Activated CD8-positive, alpha-beta memory T cell treated with anti-CD3 and anti-CD28 coated beads, Interleukin-2, amount 50 U/mL, for 48 hours (primary cell): ENCODE results near the gene GABRA5.
"Not testable (repeated sequence)": the region's sequence is repeated elsewhere in the genome, so short reads cannot be mapped to it uniquely, and the experiment has no call there.

ENCODE experiments used
- DNase-seq: peaks from one replicate; pipeline ENCODE4 v3.0.0-alpha.2; 2020

Gene GABRA5

DNA sequence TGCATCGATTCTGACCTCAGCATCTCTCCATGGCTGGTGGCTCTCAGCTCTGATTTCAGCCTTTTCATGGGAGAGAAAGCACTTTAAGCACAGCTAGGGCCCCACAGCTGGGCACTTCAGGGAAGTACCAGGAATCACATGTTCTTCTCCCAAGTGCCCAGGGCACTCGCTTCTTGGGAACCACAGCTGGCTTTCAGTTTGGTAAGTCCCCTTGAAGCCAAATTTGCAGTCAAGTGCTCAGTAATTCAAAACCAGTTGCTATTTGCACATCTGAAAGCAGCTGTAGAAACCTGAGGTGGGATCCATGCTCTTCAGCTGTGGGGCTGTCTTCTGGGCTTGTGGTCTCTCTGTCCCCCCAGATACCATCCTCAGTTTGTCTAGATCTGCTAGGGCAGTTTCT is 12.8 kb downstream of the GABRA5 start:
- DNase-seq: no peak

DNA sequence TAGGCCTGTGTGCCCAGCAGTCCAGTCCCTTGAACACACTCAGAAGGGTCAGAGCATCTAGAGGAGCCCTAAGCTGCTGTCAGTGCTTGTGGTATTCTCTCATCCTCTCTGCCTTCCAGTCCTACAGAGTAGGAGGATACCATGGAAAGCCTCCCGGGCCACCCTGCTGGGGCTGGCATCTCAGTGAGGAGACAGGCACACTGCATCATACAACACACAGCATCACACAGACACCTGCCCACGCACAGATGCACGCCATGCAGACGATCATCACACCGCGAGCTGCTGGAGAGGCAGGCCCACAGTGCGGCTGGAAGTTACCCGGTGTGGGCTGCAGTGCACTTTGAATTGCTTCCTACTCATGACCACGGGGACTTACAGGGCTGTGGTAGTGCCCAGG is 15.2 kb downstream of the GABRA5 start:
- DNase-seq: no peak

DNA sequence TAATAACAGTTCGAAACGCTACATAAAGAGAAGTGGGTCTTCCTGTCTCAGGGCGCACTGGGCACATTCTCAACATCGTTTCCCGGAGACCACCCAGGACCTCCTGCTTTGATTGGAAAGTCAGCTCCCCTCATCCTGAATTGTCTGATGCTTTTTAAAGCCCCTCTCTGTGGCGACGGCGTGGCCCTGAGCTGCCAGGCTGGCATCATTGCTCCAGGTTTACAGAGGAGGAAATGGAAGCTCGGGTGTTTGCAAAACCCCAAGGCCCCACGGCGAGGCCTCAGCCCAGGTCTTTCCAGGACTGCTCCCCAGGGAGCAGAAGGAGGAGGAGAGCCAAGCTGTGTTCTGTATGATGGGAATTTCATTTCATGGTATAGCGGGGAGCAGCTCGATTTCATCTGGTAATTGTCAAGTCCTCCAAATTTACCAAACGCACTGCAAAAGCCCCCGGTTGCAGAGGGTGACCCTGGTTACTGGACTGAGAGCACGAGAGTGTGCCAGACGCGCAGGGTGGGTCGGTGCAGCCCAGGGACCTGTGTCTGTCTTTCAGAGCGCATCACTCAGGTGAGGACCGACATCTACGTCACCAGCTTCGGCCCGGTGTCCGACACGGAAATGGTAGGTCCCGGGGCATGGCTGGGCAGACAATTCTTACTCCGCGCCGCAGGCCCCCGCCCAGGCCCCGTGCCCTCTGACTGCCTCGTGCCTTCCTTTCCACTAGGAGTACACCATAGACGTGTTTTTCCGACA is 15.9 kb downstream of the GABRA5 start:
- DNase-seq: no peak

DNA sequence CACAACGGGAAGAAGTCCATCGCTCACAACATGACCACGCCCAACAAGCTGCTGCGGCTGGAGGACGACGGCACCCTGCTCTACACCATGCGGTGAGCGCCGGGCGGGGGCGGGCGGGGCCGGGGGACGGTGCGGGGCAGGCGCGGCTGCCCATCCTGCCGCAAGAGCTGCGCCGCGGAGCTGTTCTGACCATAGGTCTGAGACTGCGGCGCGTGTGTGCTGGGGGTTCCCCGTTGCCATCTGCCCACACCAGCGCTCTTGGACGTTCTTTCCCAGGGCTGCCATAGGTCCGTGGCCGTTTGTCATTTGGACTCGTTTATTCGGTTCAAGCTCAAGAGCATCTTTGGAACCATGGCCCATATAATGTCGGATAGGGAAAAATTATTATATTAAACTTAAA is 16.6 kb downstream of the GABRA5 start:
- no peak for DNase-seq

DNA sequence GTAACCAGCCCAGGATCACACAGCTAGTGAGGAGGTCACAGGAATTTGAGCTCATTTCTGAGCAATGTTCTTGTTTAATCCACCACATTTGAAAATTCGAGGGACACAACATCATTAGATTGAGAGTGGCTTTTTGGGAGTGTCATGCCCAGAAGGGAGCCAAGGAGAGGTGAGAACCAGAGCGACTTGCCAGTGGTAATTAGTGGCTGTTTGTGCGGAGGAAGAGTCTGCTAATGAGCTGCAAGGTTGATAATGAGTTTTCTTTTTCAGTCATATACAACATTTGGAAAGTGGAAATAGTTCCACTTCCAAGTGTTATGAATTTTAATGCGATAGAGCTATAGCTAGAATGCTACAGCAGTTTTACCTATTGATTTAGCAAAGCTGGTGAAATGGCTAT is 19.7 kb downstream of the GABRA5 start:
- no peak for DNase-seq

DNA sequence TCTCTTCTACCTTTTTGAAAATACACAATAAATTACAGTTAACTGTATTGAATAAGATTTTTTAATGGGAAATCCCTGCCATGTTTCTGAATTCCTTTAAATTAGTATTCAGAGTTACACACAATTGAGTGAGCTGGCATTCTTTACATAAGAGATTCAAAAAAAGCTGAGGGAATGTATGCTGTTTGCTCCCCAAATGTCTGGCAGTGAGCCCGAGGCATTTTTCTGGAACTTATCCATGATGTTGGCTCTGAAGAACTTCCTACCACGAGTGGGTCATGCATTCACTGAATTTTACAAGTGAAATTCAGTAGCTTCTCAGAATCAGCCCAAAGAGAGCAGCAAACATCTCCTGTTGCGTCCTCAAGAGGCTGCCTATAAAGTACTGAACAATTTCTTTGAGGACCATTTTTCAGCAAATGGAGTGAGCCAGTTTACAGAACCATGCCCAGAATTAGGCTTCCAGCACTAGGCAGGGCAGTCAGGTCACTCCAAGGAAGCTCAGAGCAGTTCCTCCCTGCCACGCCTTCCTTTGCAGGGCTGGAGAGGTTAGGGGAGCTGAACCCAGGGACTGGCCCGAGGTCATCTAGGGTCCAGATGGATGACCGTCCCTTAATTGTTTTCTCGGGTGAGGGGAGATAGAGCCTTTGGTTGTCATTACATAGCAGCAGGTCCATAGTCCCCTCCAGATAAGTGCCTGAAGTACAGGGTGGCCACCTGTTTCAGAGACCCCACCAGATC is 21.2 kb downstream of the GABRA5 start:
- DNase-seq: no peak

DNA sequence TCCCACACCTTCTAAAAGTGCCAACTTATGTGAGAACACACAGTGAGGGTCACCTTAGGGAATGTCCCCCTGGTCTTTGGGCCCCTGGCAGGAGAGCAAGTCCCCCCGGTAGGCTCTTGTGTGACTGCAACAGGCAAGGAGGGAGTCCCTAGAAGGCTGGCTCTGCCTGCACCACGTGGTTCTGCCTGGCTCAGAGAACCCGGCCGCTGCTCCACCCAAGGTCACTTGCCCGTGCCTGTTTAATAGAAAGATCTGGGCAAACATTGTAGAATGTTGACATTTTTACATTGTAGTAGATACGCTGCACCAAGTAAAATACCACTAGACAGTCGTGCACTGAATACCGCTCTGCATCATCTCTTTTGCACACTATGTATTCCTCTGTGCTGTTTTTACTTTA is 21.9 kb downstream of the GABRA5 start:
- no peak for DNase-seq

DNA sequence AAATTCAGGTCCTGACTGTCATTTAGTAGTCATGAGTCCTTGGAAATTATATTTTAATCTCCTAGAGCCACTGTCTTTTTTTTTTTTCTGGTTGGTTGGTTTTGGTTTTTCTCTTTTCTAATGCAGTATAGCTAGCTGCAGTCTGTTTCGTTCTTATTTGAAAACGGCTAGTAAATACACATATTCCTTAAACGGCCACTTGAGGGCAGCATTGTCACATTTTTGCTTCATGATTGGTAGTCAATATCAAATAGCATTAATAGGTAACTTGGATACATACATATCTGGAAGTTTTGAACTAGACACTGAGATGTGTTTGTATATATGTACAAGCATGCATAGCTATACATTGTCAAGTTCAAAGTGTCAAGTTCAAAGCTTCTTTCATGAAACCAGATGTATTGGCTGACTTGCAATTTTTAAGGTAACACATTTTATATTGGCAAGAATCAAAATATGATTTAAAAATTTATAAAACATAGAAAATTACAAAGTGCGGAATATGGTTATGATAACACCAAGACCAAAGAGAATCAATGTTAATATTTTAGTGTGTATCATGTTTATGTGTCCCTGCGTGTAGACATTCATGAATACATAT is 22.5 kb downstream of the GABRA5 start:
- peak; percentile 71 for DNase-seq

DNA sequence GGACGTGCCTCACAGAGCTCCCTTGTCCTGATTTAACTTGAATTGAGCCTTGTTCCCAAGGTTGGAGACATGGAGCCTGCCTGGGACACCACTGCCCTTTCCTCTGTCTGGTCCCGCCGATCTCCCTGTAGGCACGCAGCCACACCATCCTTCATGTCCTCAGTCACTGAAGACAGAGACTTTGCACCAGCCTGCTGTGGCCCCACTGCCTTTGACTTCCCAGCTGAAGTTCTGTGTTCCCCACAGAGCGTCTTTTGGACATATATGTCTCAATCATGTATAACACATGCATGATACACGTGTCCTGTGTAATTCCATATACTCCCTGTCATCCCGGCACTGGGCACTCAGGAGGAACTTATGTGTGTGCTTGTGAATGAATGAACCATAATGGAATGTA is 23.6 kb downstream of the GABRA5 start:
- DNase-seq: no peak

DNA sequence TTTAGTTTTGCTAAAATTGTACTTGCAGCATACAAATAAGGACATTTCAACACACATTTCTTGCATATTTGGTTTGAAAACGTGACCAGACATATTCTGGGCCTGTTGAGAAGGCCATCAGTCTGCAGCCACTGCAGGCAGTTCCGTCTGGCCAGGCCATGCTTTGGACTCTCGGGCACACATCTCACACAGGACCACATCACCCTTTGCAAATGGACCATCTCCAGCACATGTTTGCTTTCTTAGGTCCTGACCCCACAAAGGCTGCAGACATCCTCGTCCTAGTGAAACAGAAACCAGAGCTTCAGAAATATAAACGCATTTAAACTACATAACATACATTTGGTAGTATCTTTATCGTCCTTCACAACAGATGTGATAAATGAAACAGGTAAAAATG is 24.1 kb downstream of the GABRA5 start:
- DNase-seq: no peak

DNA sequence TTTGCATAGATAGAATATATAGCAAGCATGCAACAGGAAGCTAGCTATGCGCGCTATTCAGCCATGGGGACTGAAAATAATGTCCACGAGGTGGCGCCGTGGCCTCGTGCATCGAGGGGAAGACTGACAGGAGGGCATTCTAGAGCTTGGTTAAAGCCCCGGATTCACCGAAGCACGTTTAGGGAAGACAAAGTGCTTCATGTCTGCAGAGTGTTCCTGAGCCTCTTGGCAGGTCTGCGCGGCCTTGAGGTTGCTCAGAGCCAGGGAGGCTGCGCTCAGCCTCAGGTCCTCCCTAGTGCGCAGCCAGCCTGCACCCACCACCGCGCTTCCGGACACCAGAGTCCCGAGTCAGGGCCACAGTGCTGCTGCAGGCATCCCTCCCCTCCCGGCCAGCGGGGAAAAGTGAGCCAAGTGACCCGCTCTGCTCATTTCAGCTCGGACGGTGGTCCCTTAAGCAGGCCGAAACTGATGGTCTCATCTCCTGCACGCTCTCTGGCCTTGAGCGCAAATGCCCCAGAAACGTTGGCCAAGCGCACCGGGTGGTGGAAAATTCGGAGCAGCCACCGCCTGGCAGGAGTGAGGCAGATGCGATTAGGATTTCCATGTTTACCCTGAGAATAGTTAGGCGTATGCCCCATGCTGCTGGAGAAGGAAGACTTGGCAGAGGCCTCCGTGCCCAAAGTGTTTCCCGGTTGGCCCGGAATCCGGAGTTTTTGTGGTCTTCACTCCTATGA is 24.8 kb downstream of the GABRA5 start:
- DNase-seq: peak; percentile 82

DNA sequence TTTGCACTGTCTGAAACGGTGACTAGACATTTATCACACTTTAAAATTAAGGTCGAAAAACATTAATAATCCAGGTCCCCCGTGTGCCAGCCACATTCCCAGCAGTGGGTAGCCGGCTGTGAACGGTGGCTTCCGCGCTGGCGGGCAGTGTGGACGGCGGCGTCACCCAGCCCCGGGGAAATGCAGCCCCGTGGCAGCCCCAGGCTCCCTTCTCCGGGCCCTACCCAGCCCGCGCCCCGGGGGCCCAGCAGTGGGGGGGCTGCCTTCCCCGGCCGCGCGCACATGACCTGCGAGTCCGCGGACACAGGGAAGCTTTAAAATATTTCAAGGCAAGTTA is 25.3 kb downstream of the GABRA5 start:
- no peak for DNase-seq

DNA sequence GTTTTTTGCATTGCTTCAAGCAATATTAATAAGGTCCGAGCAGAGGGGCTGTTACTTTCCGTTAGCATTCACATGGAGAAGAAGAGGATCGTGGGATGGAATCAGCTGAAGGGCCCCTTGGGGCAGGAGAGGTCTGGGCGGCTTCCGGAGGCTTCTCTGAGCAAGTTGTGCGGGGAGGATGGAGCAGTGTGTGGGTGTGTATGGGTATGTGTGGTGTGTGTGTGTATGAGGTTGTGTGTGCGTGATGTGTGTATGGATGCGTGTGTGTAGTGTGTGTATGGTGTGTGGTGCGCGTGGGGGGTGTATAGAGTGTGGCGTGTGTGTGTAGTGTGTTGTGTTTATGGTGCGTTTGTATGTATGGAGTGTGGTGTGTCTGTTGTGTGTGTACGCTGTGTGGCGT is 25.8 kb downstream of the GABRA5 start:
- DNase-seq: no peak

DNA sequence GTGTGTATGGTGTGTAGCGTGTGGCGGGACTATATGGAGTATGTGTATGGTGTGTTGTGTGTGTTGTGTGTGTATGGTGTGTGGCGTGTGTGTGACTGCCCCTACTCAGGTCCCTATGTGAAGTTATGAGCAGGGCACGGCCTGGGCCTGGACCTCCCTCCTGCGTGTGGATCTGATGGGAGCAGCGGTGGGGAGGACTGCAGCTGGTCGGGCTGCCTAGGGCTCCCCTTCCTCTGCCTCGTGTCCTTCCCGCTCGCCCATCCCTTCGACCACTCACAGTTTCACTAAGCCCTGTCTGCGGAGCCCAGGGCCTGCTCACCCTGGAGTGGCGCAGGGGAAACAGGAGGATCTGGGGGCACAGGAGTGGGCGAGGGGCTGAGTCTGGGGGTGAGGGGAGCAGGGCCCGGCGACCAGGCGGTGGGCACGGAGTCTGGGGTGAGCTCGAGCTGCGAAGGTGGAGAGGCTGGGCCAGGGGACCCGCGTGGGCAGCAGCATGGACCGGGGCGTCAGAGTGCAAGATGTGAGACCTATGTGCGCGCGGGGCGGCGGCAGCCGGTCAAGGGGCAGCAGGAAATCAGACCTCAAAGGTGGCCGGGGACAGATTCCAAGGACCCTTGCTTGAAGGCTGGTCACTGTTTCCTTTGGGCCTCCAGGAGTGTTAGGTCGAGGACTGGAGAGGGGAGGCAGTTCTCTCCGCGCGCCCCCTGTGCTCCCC is 26.6 kb downstream of the GABRA5 start:
- no peak for DNase-seq

DNA sequence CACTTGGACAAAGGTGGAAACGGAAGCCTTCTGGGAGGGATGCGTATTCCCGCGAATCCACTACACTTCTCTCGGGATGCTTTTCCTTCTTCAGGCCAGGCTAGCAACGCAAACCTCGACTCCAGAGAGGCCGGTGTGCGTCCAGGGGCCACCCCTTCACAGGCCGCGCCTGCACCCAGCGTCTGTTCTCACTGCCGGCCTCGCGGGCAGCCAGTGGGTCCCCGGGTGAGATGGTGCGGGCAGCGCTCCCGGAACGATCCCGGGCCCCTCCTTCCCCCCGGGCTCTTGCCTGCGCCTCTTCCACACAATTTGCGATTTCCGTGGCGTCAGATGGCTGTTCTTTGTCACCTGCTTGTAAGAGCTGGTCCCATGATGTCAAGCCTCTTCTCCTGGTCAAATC is 27.3 kb downstream of the GABRA5 start:
- DNase-seq: no peak

DNA sequence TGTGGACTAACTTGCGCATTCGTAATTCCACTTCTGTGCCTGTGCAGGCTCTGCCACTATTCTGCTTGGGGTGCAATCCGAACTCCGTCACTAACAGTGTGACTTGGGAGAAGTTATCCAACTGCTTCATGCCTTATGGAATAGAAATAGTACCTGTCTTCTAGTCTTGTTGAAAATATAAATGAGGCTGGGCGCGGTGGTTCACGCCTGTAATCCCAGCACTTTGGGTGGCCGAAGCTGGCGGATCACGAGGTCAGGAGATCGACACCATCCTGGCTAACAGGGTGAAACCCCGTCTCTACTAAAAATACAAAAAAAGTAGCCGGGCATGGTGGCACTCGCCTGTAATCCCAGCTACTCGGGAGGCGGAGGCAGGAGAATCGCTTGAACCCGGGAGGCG is 28.5 kb downstream of the GABRA5 start:
- DNase-seq: not testable (repeated sequence)

DNA sequence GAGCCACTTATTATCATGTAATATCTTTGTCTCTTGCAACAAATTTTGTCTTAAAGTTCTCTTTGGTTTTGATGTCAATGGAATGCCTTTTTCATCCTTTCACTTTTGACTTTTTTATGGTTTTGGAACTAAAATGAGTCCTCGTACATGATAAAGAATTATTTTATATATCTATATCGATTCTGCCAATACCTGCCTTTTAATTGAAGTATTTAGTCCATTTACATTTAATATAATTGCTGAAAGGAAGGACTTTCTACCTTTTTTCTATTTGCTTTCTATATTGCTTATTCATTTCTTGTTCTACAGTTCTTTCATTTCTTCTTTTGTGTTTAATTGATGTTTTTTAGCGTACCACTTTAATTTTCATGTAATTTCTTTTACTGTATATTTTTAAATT is 32.8 kb downstream of the GABRA5 start:
- no peak for DNase-seq

DNA sequence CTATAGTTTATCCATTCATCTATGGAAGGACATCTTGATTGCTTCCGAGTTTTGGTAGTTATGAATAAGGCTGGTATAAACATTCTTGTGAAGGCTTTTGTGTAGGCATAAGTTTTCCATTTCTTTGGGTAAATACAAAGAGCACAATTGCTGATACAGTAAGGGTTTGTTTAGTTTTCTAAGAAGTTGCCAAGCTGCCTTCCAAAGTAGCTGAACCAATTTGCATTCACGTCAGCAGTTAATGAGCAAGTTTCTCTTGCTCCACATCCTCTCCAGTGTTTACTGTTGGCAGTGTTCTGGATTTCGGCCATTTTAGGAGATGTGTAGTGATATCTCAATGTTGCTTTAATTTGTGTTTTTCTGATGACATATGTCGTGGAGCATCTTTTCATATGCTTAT is 34.2 kb downstream of the GABRA5 start:
- no peak for DNase-seq

DNA sequence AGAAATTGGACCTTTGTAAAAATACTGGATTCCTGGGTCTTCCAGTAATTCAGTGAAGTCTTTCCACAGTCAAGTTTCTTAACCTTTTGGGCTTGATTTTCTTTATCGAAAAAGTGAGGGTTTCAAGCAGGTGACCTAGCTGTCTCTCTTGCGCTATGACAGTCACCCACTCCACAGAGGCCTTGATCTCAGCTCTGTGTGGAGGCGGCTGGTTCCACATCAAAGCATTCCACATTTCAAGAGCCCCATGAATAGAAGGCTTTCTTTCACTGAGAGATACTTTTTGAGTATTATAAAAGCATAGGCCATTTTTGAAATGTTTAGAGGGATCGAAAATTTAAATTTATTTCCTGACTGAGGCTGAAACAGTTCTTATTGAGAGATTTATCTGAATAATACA is 43.9 kb downstream of the GABRA5 start:
- no peak for DNase-seq

DNA sequence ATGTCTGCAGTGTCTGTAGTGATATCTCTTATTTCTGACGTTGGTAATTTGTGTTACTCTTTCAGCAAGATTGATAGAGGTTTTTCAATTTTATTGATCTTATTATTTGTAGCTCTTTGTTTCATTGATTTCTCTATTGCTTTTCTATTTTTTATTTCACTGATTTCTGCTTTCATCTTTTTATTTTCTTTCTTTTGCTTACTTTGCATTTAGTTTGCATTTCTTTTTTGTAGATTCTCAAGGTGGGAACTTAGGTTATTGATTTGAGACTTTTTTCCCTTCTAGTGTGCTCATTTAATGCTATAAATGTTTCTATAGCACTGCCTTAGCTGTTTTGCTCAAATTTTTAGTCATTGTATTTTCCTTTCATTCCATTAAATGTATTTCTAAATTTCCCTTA is 54.6 kb downstream of the GABRA5 start:
- DNase-seq: no peak

DNA sequence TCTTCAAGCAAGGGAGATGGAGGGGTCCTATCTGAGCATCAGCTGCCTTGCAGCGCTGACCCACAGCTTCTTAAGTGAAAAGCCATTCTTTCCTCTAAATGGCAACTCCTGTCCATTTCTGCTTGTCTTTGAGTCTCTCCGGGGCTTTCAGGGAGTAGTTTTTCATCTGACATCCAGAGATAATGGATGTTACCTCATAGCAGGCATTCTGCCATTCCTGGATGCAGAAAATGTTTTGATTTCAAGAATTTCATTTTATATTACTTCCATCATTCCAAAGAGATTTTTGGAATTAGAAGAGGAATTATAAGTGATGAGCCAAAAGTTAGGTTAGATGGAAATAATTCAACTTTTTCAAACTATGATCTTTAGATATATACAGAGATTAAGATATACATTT is 59.2 kb downstream of the GABRA5 start:
- no peak for DNase-seq

DNA sequence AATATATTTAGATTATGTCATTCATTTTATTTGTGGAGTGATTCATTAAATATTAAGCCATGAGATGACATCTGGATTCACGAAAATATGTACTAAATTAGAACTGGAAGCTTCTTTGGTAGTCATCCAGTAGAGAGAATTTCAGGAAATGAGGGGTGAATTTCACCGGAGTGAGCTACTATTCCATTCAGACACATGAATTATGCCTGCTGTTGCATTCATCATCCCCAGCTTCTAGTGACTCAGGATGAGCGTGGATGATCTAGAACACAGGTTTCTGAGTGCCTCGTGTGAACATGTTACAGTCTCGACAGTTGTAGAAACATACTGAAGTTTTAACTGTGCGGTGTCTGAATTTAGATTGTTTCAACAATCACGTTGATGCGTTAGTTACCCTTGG is 61.2 kb downstream of the GABRA5 start:
- no peak for DNase-seq

DNA sequence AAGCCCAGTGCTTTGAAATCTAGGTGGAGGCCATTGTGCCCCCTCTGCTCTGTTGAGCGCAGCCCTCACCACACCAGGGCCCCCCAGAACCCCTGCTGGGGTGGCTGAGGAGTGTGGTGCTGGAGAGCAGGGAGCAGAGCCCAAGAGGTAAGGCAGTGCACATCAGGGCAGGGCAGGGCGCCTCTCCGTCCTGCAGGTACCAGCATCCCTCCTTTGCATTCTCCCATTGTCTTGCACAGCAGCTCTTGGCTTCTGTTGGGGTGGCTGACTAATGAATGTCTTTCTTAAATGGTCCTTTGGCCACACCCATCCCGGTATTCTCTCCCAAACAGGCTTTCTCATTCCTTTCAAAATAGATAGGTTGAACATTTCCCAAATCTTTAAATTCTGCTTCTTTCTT is 62.7 kb downstream of the GABRA5 start:
- no peak for DNase-seq
